Measurements from ENCODE around the gene TNIK.

GRCh38 chr3:171365489-171365888, 94.7 kb downstream of the TNIK start:
- TF ChIP-seq CTCF (IDR thresholded peaks at IDR 0.05; ENCODE audit: poor library complexity): no peak
- no peak for TF ChIP-seq EZH2phosphoT487 (IDR thresholded peaks at IDR 0.05; ENCODE audit: low read depth, severe bottlenecking, unreplicated experiment)
- TF ChIP-seq EZH2 (IDR thresholded peaks at IDR 0.05; ENCODE audit: borderline replicate concordance): no peak

Measured in hepatocyte (in vitro differentiated cells).